22Rv1 (cell line): Measurements from ENCODE around the gene GTF2IRD1.
"Not testable (repeated sequence)": the region's sequence is repeated elsewhere in the genome, so short reads cannot be mapped to it uniquely, and the experiment has no call there.

Source experiments
- H3K27ac ChIP-seq: fragments of 450-650 bp; 2 replicates; pipeline ENCODE4 v1.5.1; 2017
- CTCF ChIP-seq: fragments of 450-650 bp; IDR thresholded peaks from 2 replicates; pipeline ENCODE4 v1.5.1; 2017; ENCODE audit warnings: mild to moderate bottlenecking
- ZFX ChIP-seq: fragments of 450-650 bp; IDR thresholded peaks from 2 replicates; pipeline ENCODE4 v1.6.1; 2017; ENCODE audit warnings: antibody characterized with exemption, borderline replicate concordance

The GTF2IRD1 gene

DNA sequence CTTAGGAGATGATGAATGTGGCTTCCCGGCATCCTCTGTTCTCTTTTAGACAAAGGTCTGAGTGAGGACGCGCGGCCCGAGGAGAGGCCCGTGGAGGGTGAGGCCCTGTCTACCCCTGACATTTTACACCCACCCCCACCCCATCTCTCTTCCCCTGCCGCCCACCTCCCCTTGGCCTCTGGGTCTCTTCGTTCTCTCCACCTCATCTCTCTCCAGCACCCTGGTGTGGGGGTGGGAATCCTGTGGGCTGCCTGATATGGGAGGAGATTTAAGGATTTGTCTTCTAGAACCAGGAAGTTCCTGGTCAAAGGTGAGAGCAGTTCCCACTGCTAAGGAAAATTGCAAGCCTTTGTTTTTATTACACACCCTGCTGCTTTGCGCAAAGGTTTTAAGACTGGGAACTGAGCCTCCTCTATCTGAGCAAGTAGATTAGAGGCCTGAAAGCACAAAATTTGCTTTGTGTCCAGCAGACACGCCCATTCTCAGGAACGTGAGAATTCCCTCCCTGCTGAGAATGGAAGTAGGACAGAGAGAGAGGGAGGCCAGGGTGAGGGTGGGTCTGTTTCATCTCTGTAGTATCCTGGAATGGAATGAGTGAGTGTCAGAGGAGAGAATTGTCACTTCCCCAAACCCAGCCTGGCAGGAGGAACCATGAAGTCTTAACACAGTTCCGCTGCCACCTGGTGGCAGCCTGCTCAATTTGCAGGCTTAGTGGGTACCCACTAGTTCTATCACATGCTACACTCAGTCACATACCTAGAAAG lies 91.2 kb downstream of the GTF2IRD1 start:
- H3K27ac ChIP-seq, result no peak overlapping the region
- TF ChIP-seq ZFX, result no peak
- TF ChIP-seq CTCF, result peak; percentile 68

GRCh38 chr7:74545921-74546320 lies 92.2 kb downstream of the GTF2IRD1 start:
- no peak for TF ChIP-seq ZFX
- no peak for TF ChIP-seq CTCF
- H3K27ac ChIP-seq, result no peak overlapping the region

GRCh38 chr7:74553596-74554012 lies 99.9 kb downstream of the GTF2IRD1 start:
- not testable (repeated sequence) for H3K27ac ChIP-seq

- no peak overlapping the region for H3K27ac ChIP-seq
- TF ChIP-seq CTCF (no peak), ZFX (no peak)
Observed at GRCh38 chr7:74554178-74554577, 100.5 kb downstream of the GTF2IRD1 start.

DNA sequence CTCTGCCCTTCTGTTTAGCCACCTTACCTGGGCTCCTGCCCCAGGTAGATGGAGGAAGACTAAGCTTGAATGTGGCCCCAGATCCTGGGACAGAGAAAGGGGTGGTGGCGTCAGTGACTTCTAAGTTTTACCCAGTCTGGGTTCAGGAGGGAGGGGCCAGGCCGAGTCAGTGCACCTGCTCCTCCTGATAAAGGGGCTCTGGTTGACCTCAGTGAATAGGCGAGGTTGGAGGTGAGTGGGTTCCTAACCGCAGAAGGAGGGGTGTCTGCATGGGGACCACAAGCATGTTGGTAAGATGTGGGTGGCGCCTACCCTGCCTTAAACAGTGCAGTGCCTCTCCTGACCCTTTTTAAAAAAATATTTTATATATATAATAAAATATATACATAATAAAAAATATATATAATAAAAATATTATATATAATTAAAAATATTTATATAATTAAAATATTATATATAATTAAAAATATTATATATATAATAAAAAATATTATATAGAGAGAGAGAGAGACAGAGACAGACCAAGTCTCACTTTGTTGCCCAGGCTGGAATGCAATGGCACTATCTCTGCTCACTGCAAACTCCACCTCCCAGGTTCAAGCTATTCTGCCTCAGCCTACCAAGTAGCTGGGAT lies 106.5 kb downstream of the GTF2IRD1 start:
- no peak for TF ChIP-seq CTCF
- TF ChIP-seq ZFX, result no peak
- no peak overlapping the region for H3K27ac ChIP-seq

GRCh38 chr7:74561898-74562613 lies 108.3 kb downstream of the GTF2IRD1 start:
- no peak overlapping the region for H3K27ac ChIP-seq

GRCh38 chr7:74563639-74564038 lies 109.9 kb downstream of the GTF2IRD1 start:
- H3K27ac ChIP-seq, result not testable (repeated sequence)

More at GRCh38 chr7:74561898-74562613, 108.3 kb downstream of the GTF2IRD1 start:
- TF ChIP-seq ZFX, result no peak
- TF ChIP-seq CTCF, result no peak

- TF ChIP-seq ZFX, result no peak
- TF ChIP-seq CTCF, result no peak
- H3K27ac ChIP-seq, result no peak overlapping the region
Observed at GRCh38 chr7:74567318-74567668, 113.6 kb downstream of the GTF2IRD1 start.
